Choroid plexus epithelial cell (primary cell): ENCODE results near the gene MAP2K5.

Experiments used
- DNase-seq: peaks from one replicate; pipeline ENCODE4 v3.0.0-alpha.2; 2010; ENCODE audit warnings: low read depth
- H3K4me3 ChIP-seq: 2 replicates; pipeline ENCODE4 v1.5.1; 2011; ENCODE audit warnings: low read depth, mild to moderate bottlenecking, control low read depth, low read length, moderate library complexity
- CTCF ChIP-seq: conservative IDR thresholded peaks from 2 replicates; pipeline ENCODE4 v1.5.1; 2011; ENCODE audit warnings: low read depth, mild to moderate bottlenecking, control low read depth, inconsistent platforms, low read length, moderate library complexity

The MAP2K5 gene

GRCh38 chr15:67724691-67725375, 182.3 kb downstream of the MAP2K5 start:
- H3K4me3 ChIP-seq, result no peak overlapping the region
- no peak for DNase-seq
- no peak for TF ChIP-seq CTCF

GRCh38 chr15:67730135-67730534, 187.6 kb downstream of the MAP2K5 start:
- no peak for DNase-seq
- no peak overlapping the region for H3K4me3 ChIP-seq
- TF ChIP-seq CTCF, result no peak

- no peak overlapping the region for H3K4me3 ChIP-seq
- TF ChIP-seq CTCF, result no peak
- peak; percentile 17 for DNase-seq
Observed at GRCh38 chr15:67731112-67731721, 188.7 kb downstream of the MAP2K5 start.

- TF ChIP-seq CTCF, result no peak
Observed at GRCh38 chr15:67732164-67732563, 189.7 kb downstream of the MAP2K5 start.

GRCh38 chr15:67732671-67733374, 190.3 kb downstream of the MAP2K5 start:
- no peak for DNase-seq
- TF ChIP-seq CTCF, result no peak
- H3K4me3 ChIP-seq, result no peak overlapping the region

More at GRCh38 chr15:67732164-67732563, 189.7 kb downstream of the MAP2K5 start:
- H3K4me3 ChIP-seq, result no peak overlapping the region
- DNase-seq, result no peak

GRCh38 chr15:67735896-67736295, 193.4 kb downstream of the MAP2K5 start:
- no peak overlapping the region for H3K4me3 ChIP-seq
- no peak for TF ChIP-seq CTCF

GRCh38 chr15:67736810-67737209, 194.3 kb downstream of the MAP2K5 start:
- H3K4me3 ChIP-seq, result no peak overlapping the region
- no peak for DNase-seq
- TF ChIP-seq CTCF, result no peak

More at GRCh38 chr15:67735896-67736295, 193.4 kb downstream of the MAP2K5 start:
- DNase-seq, result no peak
